SK-N-SH (cell line): ENCODE measurements around the gene RRBP1.

Experiments used
- CHD2 ChIP-seq: fragments of 150-350 bp; IDR thresholded peaks from 2 replicates; pipeline ENCODE4 v1.6.1; 2018; ENCODE audit warnings: low read length; ENCODE audit not compliant: partially characterized antibody
- CTCF ChIP-seq: fragments of 200-600 bp; sonication (generic); IDR thresholded peaks from 2 replicates; pipeline ENCODE4 v1.6.1; 2017; ENCODE audit warnings: antibody characterized with exemption, mild to moderate bottlenecking, moderate library complexity
- ELF1 ChIP-seq: IDR thresholded peaks from 2 replicates; pipeline ENCODE4 v1.4.0; 2012
- JUND ChIP-seq: IDR thresholded peaks from 2 replicates; pipeline ENCODE4 v1.4.0; 2012
- MAX ChIP-seq: IDR thresholded peaks from 2 replicates; pipeline ENCODE4 v1.4.0; 2012; ENCODE audit warnings: low read depth
- MEF2A ChIP-seq: IDR thresholded peaks from 2 replicates; pipeline ENCODE4 v1.4.0; 2012; ENCODE audit warnings: low read depth, borderline replicate concordance
- MXI1 ChIP-seq: IDR thresholded peaks from 2 replicates; pipeline ENCODE4 v1.6.1; 2012; ENCODE audit warnings: mild to moderate bottlenecking, low read depth, low read length, improper control_type of control experiment
- NFIC ChIP-seq: IDR thresholded peaks from 2 replicates; pipeline ENCODE4 v1.4.0; 2012; ENCODE audit warnings: borderline replicate concordance
- NRF1 ChIP-seq: IDR thresholded peaks from 2 replicates; pipeline ENCODE4 v1.6.1; 2012; ENCODE audit warnings: low read depth, mild to moderate bottlenecking, low read length
- POLR2AphosphoS5 ChIP-seq: IDR thresholded peaks from 2 replicates; pipeline ENCODE4 v1.6.1; 2012; ENCODE audit warnings: low read depth, low read length
- REST ChIP-seq: IDR thresholded peaks from 2 replicates; pipeline ENCODE4 v1.6.1; 2012; ENCODE audit warnings: mild to moderate bottlenecking, low read depth, low read length, moderate library complexity
- RFX5 ChIP-seq: IDR thresholded peaks from 2 replicates; pipeline ENCODE4 v1.6.1; 2012; ENCODE audit warnings: mild to moderate bottlenecking, improper control_type of control experiment, low read length
- TEAD4 ChIP-seq: IDR thresholded peaks from 2 replicates; pipeline ENCODE4 v1.4.0; 2012; ENCODE audit warnings: mild to moderate bottlenecking, borderline replicate concordance; ENCODE audit not compliant: insufficient read depth
- ZBTB33 ChIP-seq: IDR thresholded peaks from 2 replicates; pipeline ENCODE4 v1.4.0; 2012; ENCODE audit warnings: low read depth, borderline replicate concordance

GRCh38 chr20:17716331-17716730 lies 34.3 kb upstream of the RRBP1 start:
- TF ChIP-seq TEAD4: no peak
- TF ChIP-seq JUND: no peak
- no peak for TF ChIP-seq CTCF
- no peak for TF ChIP-seq MAX
- no peak for TF ChIP-seq MXI1
- TF ChIP-seq CHD2: no peak
- no peak for TF ChIP-seq ZBTB33
- TF ChIP-seq POLR2AphosphoS5: no peak
- no peak for TF ChIP-seq ELF1
- TF ChIP-seq NRF1: no peak
- TF ChIP-seq RFX5: no peak
- no peak for TF ChIP-seq REST
- TF ChIP-seq MEF2A: no peak
- TF ChIP-seq NFIC: no peak
